HEK293 (cell line): ENCODE measurements around the gene PAX2.

ENCODE experiments used
- MYNN ChIP-seq: fragments of 450-650 bp; formaldehyde crosslinking; IDR thresholded peaks from 2 replicates; pipeline ENCODE4 v1.5.1; 2016; ENCODE audit warnings: missing biosample characterization, missing genetic modification characterization, borderline replicate concordance
- ZNF324 ChIP-seq: fragments of 450-650 bp; formaldehyde crosslinking; IDR thresholded peaks from 2 replicates; pipeline ENCODE4 v1.5.1; 2016; ENCODE audit warnings: missing biosample characterization, missing genetic modification characterization
- ZNF510 ChIP-seq: fragments of 450-650 bp; formaldehyde crosslinking; IDR thresholded peaks from 2 replicates; pipeline ENCODE4 v1.5.1; 2018; ENCODE audit warnings: mild to moderate bottlenecking, missing genetic modification characterization, missing biosample characterization; ENCODE audit not compliant: insufficient replicate concordance
- TF ChIP-seq, protein P1 (sequence below): fragments of 450-650 bp; formaldehyde crosslinking; IDR thresholded peaks from 2 replicates; pipeline ENCODE4 v1.5.1; 2016; ENCODE audit warnings: missing biosample characterization, missing genetic modification characterization
- TF ChIP-seq, protein P2 (sequence below): fragments of 450-650 bp; formaldehyde crosslinking; IDR thresholded peaks from 2 replicates; pipeline ENCODE4 v1.5.1; 2016; ENCODE audit warnings: missing biosample characterization, missing genetic modification characterization

DNA sequence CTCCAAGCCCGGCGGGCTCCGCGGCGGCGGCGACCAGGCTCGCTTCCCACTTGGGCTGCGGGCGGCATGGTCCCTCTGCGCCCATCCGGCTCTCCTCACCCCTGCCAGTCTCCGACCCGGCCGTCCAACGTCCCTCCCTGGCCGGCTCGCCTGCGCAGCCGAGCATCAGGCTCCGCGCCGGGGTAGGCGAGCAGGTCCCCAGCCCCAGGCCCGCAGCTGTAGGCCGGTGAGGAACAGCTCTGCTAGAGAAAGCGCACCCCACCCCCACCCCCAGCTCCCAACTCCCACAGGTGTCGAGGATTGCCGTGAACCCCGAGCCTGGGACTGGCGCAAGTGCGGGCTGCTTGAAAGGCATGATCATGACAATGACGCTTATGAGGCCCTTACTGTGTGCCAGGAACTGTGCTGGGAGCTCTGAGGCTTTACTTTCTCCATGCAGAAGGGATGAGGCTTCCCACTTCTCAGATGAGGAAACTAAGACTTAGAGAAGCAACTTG, 20.8 kb upstream of the PAX2 start:
- TF ChIP-seq ZNF510 (tag by site-specific recombination), result no peak
- no peak for TF ChIP-seq MYNN (tag by site-specific recombination)
- TF ChIP-seq ZNF324, result no peak
- TF ChIP-seq, protein P1, sequence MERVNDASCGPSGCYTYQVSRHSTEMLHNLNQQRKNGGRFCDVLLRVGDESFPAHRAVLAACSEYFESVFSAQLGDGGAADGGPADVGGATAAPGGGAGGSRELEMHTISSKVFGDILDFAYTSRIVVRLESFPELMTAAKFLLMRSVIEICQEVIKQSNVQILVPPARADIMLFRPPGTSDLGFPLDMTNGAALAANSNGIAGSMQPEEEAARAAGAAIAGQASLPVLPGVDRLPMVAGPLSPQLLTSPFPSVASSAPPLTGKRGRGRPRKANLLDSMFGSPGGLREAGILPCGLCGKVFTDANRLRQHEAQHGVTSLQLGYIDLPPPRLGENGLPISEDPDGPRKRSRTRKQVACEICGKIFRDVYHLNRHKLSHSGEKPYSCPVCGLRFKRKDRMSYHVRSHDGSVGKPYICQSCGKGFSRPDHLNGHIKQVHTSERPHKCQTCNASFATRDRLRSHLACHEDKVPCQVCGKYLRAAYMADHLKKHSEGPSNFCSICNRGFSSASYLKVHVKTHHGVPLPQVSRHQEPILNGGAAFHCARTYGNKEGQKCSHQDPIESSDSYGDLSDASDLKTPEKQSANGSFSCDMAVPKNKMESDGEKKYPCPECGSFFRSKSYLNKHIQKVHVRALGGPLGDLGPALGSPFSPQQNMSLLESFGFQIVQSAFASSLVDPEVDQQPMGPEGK, result no peak
- TF ChIP-seq, protein P2, sequence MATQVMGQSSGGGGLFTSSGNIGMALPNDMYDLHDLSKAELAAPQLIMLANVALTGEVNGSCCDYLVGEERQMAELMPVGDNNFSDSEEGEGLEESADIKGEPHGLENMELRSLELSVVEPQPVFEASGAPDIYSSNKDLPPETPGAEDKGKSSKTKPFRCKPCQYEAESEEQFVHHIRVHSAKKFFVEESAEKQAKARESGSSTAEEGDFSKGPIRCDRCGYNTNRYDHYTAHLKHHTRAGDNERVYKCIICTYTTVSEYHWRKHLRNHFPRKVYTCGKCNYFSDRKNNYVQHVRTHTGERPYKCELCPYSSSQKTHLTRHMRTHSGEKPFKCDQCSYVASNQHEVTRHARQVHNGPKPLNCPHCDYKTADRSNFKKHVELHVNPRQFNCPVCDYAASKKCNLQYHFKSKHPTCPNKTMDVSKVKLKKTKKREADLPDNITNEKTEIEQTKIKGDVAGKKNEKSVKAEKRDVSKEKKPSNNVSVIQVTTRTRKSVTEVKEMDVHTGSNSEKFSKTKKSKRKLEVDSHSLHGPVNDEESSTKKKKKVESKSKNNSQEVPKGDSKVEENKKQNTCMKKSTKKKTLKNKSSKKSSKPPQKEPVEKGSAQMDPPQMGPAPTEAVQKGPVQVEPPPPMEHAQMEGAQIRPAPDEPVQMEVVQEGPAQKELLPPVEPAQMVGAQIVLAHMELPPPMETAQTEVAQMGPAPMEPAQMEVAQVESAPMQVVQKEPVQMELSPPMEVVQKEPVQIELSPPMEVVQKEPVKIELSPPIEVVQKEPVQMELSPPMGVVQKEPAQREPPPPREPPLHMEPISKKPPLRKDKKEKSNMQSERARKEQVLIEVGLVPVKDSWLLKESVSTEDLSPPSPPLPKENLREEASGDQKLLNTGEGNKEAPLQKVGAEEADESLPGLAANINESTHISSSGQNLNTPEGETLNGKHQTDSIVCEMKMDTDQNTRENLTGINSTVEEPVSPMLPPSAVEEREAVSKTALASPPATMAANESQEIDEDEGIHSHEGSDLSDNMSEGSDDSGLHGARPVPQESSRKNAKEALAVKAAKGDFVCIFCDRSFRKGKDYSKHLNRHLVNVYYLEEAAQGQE, result no peak
